Measurements from ENCODE around the gene PDZD2.

PDZD2 gene

DNA sequence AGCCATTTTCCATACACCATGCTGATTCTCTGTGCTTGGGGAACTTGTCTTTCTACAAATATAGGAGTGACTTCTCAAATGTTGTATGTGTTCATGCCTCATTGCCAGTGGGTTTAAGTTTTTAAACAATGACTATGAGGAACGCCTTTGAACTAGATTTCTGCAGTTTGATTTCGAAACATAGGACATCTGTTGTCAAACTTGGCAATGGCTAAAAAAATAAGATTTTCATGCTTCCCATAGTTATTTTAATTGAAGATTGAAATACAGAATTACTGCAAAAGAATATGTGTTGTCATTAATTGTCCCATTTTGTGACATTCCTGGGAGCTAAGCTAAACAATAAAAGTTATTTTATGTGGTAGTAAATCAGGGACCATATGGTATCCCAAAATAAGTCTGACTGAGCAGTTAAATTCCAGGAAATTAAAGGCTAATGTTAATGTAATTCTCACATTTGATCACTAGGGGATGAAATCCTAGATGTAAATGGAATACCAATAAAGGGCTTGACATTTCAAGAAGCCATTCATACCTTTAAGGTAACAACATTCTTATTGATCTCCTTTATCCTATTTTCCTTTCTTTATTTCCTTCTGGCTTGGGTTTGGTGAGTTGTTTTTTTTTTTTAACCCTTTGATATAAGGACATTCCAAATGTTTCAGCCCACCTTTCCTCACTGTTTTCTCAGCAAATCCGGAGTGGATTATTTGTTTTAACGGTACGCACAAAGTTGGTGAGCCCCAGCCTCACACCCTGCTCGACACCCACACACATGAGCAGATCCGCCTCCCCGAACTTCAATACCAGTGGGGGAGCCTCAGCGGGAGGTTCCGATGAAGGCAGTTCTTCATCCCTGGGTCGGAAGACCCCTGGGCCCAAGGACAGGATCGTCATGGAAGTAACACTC is 418.5 kb downstream of the PDZD2 start:
- in situ Hi-C loops (cut with MboI; ENCODE audit: low sequenced_read_pairs): no loop called here

DNA sequence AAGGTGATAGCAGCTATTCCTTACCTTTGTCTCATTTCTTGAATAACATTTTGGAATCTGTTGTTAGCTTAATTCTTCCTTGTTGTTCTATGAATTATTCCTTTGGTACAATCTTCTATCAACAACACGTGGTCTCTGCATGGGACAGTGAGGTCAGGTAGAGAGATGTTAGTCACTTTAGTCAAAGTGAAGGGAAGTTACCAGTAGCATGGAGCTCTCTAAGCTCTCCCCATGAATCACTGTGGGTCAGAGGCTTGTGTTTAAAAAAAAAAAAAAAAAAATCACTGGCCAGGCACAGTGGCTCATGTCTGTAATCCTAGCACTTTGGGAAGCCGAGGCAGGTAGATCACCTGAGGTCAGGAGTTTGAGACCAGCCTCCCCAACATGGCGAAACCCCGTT is 419.2 kb downstream of the PDZD2 start:
- in situ Hi-C loops (cut with MboI; ENCODE audit: low sequenced_read_pairs): no loop called here

DNA sequence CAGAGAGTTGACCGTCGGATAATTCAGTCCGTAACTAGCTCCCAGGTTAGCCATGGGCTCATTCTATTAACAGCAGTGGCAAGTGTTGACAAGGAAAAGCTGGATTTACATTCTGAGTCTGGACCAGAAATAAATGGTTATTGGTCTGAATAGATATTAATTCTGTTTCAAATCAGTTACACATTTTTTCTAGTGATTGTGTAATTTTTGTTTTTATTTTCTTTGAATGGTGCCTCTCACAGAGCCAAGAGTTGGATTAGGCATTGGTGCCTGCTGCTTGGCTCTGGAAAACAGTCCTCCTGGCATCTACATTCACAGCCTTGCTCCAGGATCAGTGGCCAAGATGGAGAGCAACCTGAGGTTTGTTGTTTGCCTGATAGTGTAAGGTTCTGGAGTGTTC is 420.1 kb downstream of the PDZD2 start:
- in situ Hi-C loops (cut with MboI; ENCODE audit: low sequenced_read_pairs): no loop called here

DNA sequence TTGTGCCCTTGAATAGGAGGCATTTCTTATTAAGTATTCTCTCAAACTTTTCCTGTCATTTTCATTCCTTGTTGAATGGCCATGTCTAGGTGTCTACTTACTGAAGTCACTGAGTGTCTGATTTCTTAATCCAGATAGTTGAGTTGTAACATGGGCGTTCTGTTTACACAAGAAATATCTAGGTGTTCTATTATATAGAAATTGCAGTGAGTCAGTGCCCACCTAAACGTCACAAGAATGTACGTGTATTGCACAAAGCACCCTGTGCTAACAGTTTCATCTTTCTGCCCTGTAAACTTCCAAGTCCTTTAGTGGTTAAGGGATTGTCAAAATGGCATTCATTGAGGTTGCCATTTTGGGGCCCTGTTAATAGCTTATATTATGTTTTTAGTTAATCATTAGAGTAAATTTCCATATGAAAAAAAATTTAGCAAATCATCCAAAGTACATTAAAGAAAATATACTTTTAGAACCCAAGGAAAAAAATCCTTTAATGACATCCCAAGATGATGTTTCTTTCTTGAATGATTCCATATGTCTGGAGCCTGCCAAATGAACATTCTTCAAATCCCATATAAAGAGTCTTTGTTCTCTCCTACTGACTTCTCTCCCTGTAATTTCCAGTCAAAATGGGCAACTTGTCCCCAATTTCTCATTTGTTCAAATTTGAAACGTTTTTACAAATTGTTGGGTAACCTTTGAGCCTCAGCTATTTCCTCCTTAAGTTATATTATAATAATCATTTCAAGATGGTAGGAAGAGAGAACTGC is 421.0 kb downstream of the PDZD2 start:
- in situ Hi-C loops (cut with MboI; ENCODE audit: low sequenced_read_pairs): no loop called here

DNA sequence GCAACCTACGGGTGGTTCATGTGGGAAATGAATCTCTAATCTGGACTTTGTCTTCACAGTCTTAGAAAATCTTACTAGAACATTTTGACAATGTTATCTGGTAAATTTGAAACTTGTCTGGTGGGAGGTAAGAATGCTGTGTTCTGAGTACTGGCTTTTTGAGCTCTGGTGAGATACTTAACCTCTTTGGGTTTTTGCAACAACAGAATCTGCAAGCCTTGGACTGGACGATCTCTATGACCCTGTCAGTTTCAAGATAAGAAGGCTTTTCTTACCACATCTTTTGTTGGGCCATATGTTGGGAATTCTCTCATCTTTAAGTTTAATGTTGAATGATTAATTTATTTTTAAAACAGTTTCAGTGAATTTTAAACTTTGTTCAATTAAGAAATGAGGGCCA is 422.3 kb downstream of the PDZD2 start:
- in situ Hi-C loops (cut with MboI; ENCODE audit: low sequenced_read_pairs): no loop called here

DNA sequence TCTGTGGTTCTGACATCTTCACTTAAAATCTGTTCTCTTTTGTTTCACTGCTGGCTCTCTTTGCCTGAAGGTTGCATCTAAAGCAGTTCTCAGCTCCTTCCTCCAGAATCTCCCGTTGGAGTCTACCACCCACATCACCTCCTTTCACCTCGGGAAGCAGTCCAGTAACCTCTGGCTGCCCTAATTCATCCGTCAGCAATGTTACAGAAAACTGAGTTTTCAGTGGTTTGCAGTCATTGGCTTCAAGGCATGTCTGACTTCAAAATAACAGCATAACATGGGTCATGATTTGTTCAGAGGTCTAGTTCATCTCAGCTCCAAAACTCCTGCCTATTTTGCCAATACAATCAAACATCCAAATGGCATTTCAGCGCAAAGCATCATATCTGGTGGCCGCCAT is 427.5 kb downstream of the PDZD2 start:
- in situ Hi-C loops (cut with MboI; ENCODE audit: low sequenced_read_pairs): no loop called here

DNA sequence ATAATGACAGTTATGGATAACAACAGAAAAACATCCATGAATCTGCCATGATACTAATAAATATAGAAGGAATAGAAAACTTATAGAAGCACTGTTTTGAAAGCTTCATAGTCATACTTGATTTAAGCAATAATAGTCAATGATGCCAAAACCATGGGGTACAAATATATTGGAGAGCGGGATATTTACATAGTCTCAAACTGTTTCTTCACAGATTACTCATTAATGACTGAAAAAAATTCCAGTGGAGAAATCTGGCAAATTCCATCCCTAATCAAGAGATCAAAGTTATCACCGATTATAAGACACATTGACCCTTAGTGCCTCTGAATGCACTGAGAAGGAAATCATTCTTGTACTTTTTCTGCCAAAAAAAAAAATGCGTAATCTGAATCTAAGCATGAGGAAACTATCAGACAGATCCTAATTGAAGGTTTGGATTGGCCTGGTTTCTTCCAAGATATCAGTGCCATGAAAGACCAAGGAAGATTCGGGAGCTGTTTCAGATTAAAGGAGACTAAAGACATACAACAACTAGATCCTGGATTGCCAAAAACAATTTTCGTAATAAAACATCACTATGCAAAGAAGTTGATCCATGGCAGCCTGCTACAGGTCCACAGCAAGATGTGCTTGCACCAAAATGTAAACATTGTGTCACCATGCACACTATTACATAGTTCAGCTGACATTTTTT is 429.0 kb downstream of the PDZD2 start:
- in situ Hi-C loops (cut with MboI; ENCODE audit: low sequenced_read_pairs): no loop called here

DNA sequence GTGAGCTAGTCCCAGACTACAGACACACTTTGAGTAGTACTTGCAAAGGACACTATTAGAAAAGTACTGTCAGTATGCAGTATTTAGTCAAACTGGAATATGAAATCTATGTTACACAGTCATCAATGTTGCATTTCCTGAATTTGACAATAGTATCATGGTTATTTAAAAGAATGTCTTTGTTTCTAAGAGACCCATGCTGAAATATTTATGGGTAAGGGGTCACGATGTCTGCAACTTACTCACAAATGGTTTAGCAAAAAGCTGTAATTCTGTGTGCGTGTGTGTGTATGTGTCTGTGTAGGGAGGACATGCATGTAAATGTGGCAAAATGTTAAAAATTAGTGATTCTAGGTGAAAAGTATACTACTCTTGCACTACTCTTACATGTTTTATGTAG is 429.6 kb downstream of the PDZD2 start:
- in situ Hi-C loops (cut with MboI; ENCODE audit: low sequenced_read_pairs): no loop called here

DNA sequence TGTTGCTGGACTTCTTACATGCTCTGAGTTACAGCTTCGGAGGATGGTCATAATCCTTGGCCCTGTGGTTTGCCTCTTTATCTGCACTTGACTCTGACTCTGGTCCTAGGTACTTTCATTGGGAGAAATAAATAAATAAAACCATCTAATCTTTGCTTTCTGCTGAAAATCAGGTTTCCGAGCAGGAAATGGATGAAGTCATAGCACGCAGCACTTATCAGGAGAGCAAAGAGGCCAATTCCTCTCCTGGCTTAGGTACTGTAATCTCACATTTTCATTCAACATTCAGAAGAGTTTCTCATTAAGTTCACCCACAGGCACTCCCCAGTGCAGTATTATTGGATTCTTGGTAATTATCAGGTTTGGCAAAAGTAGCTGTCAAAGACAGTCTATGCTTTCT is 430.5 kb downstream of the PDZD2 start:
- in situ Hi-C loops (cut with MboI; ENCODE audit: low sequenced_read_pairs): no loop called here

DNA sequence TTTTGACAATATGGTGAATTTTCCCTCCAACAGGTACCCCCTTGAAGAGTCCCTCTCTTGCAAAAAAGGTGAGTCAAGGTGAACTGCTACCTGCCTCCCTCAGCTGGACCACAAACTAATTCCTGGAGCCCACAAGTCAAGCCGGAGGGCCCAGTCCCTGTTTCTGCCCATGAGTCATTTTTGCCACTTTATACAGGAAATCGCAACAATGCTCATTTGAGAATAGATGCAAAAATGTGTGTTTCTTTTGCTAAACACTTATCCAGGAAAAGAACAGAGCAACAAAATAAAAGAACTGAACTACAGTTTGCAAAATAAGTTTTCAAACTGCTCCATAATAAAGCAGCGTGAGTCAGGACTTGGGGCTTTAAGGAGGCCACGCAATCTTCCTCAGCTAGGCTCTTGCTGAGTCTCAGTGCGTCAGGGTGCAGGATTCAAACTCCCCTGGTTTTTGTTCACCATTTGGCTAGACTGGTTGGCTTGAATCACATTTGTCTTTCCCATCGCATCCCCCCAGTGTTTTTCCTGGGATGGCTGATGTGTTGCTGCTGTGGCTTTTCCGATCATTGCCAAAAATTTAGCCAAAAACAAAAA is 432.5 kb downstream of the PDZD2 start:
- in situ Hi-C loops (cut with MboI; ENCODE audit: low sequenced_read_pairs): no loop called here

DNA sequence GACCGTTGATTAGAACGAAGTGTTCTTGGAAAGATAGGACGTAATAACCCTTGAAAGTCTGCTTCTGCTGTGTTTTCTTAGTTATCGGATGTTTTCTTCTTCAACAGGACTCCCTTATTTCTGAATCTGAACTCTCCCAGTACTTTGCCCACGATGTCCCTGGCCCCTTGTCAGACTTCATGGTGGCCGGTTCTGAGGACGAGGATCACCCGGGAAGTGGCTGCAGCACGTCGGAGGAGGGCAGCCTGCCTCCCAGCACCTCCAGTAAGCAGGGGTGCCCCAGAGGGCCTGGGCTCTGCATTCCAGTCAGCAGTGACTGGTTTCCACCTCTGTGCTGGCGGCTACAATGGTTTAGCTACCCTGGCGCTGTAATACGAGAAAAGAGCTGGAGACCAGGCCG is 433.1 kb downstream of the PDZD2 start:
- in situ Hi-C loops (cut with MboI; ENCODE audit: low sequenced_read_pairs): no loop called here

DNA sequence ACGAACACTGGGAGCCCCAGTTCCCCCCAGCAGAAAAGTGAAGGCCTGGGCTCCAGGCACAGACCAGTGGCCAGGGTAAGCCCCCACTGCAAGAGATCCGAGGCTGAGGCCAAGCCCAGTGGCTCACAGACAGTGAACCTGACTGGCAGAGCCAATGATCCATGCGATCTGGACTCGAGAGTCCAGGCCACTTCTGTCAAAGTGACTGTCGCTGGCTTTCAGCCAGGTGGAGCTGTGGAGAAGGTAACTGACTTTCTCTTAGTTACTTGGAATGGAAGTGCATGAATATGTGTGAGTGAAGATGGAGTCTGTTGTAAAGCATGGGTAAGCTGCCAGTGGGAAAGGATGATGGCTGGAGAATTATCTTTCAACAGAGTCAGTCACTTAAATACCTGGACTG is 435.5 kb downstream of the PDZD2 start:
- in situ Hi-C loops (cut with MboI; ENCODE audit: low sequenced_read_pairs): no loop called here

DNA sequence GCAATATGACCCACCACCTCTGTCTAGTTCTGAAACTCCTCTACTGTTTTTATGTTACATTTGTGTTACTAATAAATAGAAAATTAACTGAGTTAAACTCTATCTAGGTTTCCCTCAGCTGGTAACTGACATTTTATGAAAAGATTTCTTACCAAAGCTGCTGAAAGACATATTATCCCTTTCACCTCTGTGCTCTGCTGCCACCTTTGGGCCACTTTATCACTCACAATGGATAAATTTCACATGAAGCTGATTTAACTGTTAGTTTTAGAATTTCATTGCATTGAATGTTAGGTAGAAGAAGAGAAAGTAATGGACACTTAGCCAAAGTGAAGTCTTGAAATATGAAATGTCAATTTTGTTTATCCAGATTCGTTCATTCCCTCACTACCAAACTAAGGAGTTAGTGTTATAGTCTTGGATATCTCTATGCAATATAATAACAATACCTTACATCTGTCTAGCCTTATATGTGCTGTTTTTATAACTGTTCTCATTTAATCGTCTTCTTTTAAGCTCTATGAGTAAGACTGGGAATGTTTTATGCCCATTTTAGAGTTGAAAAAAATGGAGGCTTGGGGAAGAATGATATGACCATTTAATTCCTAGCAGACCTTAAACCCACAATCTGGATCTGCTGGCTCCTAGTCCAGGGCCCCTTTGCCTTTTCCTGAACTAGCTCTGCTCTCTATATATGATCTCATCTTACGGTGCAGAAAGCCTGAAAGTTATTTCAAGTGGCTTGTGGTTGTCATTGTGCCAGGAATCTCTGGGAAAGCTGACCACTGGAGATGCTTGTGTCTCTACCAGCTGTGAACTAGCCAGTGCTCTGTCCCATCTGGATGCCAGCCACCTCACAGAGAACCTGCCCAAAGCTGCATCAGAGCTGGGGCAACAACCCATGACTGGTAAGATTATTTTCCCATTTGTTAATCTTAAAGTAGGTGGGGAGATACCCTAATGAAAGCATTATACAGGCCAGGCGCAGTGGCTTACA is 438.1 kb downstream of the PDZD2 start:
- in situ Hi-C loops (cut with MboI; ENCODE audit: low sequenced_read_pairs): loop anchor here (25.0 kb wide), 2 partner anchors 265 to 490 kb away; no protein-coding TSS in a partner anchor

DNA sequence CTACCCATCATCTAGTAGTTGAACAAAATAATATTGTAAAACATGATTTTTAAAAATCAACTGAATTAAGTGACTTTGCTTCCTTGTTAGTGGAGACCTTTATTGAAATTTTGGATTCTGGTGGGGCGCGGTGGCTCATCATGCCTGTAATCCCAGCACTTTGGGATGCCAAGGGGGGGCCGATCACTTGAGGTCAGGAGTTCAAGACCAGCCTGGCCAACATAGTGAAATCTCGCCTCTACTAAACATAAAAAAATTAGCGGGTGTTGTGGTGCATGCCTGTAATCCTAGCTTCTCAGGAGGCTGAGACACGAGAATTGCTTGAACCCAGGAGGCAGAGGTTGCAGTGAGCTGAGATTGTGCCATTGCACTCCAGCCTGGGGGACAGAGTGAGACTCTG is 439.9 kb downstream of the PDZD2 start:
- in situ Hi-C loops (cut with MboI; ENCODE audit: low sequenced_read_pairs): loop anchor here (25.0 kb wide), 2 partner anchors 267 to 492 kb away; no protein-coding TSS in a partner anchor

DNA sequence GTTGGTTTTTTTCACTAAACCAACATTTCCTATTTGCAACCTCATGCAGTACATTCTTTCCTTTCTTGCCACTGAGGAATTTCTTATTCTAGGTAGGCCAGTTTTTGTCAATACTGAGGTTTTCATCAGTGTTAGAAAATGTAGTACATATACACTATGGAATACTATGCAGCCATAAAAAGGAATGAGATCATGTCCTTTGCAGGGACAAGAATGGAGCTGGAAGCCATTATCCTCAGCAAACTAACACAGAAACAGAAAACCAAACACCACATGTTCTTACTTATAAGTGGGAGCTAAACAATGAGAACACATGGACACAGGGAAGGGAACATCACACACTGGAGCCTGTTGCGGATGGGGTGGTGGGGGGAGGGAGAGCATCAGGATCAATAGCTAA is 441.6 kb downstream of the PDZD2 start:
- in situ Hi-C loops (cut with MboI; ENCODE audit: low sequenced_read_pairs): loop anchor here (25.0 kb wide), 2 partner anchors 268 to 493 kb away; no protein-coding TSS in a partner anchor

DNA sequence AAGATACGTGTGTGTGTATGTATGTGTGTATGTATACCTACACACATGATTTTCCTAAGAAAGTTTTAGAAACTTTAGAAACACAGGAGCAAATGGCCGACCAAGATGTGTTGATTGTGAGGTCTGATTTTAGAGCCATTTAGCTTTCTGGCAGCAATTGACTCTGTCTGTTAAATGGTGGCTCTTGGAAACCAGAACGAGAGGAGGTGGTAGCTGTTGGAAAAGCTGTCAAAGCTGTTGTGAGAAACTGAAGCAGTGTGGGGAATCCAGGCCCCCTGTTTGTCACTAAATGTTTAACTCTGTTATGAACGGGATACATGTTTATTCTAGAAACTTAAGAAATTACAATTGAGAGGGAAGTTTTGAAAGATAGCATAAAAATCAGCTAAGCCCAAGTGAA is 443.8 kb downstream of the PDZD2 start:
- in situ Hi-C loops (cut with MboI; ENCODE audit: low sequenced_read_pairs): loop anchor here (25.0 kb wide), 2 partner anchors 270 to 495 kb away; no protein-coding TSS in a partner anchor

DNA sequence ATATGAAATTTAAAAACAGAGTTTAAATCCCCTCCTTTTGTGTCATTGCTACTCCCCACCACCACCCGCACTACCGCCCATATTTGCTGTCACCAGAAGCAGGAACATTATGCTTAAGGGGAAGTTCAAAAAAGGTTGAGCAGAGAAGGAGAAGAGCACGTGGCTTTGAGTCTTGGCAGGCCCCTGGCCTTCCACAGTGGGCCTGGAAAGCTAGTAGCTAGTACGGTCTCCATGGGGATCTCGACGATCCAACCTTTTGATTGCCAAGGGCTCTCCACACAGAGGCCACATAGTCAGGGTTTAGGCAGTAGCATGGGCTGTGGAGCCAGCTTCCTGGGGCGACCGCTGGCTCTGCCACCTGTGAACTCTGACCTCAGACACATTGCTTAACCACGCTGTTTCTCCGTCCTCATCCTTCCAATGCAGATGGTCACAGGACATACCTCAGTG is 445.1 kb downstream of the PDZD2 start:
- in situ Hi-C loops (cut with MboI; ENCODE audit: low sequenced_read_pairs): loop anchor here (25.0 kb wide), 2 partner anchors 272 to 497 kb away; no protein-coding TSS in a partner anchor

DNA sequence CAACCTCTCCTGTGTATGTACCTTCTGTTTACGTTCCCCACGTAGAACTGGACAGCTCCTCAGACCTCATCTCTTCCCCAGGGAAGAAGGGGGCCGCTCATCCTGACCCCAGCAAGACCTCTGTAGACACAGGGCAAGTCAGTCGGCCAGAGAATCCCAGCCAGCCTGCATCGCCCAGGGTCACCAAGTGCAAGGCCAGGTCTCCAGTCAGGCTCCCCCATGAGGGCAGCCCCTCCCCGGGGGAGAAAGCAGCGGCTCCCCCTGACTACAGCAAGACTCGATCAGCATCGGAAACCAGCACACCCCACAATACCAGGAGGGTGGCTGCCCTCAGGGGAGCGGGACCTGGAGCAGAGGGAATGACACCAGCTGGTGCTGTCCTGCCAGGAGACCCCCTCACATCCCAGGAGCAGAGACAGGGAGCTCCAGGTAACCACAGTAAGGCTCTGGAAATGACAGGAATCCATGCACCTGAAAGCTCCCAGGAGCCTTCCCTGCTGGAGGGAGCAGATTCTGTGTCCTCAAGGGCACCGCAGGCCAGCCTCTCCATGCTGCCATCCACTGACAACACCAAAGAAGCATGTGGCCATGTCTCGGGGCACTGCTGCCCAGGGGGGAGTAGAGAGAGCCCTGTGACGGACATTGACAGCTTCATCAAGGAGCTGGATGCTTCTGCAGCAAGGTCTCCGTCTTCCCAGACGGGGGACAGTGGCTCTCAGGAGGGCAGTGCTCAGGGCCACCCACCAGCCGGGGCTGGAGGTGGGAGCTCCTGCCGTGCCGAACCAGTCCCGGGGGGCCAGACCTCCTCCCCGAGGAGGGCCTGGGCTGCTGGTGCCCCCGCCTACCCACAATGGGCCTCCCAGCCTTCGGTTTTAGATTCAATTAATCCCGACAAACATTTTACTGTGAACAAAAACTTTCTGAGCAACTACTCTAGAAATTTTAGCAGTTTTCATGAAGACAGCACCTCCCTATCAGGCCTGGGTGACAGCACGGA is 448.5 kb downstream of the PDZD2 start:
- in situ Hi-C loops (cut with MboI; ENCODE audit: low sequenced_read_pairs): loop anchor here (25.0 kb wide), 2 partner anchors 275 to 500 kb away; no protein-coding TSS in a partner anchor

Measured in HL-60/S4 (cell line).